Spinal cord (tissue), 10 donors: ENCODE data around the gene GGT5. TPM values are rescaled to one million over a fixed set of nuclear protein-coding genes. Genes with fewer than 3 reads are reported as not detected.
"Not testable (repeated sequence)": the region's sequence is repeated elsewhere in the genome, so short reads cannot be mapped to it uniquely, and the experiment has no call there.

Source experiments
- DNase-seq, 6 donors: peaks; one replicate each; pipeline versions ENCODE4 v3.0.0 to v3.0.0-alpha.2; 2013 to 2015; ENCODE audit warnings: low spot score in 6 of 6, low read depth in 4 of 6
- H3K27ac ChIP-seq: one replicate; pipeline ENCODE4 v1.5.1; 2013; ENCODE audit warnings: low read depth, low read length, control low read depth
- H3K27me3 ChIP-seq: one replicate; pipeline ENCODE4 v1.6.1; 2013; ENCODE audit warnings: low read length; ENCODE audit not compliant: control insufficient read depth, insufficient read depth
- H3K36me3 ChIP-seq: one replicate; pipeline ENCODE4 v1.6.1; 2013; ENCODE audit warnings: low read length; ENCODE audit not compliant: control insufficient read depth, insufficient read depth
- H3K4me1 ChIP-seq: one replicate; pipeline ENCODE4 v1.6.1; 2013; ENCODE audit warnings: low read length; ENCODE audit not compliant: control insufficient read depth, insufficient read depth
- H3K4me3 ChIP-seq: one replicate; pipeline ENCODE4 v1.5.1; 2013; ENCODE audit warnings: low read depth, low read length, control low read depth
- H3K9me3 ChIP-seq: one replicate; pipeline ENCODE4 v1.6.1; 2013; ENCODE audit warnings: low read length; ENCODE audit not compliant: control insufficient read depth, insufficient read depth
- WGBS: methylation state at CpG from one replicate; pipeline ENCODE4 v1.1.5; 2013; ENCODE audit warnings: missing lambda C conversion rate; ENCODE audit not compliant: insufficient coverage; 5-methylcytosine and 5-hydroxymethylcytosine counted together
- polyA plus RNA-seq, 2 donors: library from polyadenylated mRNA; unstranded; fragments of 120-200 nt; gene quantifications; one replicate each; pipeline ENCODE4 v1.2.1, GENCODE V29; 2013; ENCODE audit not compliant: insufficient read length in 2 of 2
- total RNA-seq, 2 donors: library from RNA; depleted of rRNA in 1 of 2; stranded (reverse); fragments of 120-200 nt in 1 of 2; fragments of >200 nt in 1 of 2; gene quantifications; one replicate each; pipeline versions ENCODE4 v1.2.3 to v1.2.4, GENCODE V29; 2013 to 2014
- donor health status: healthy.

The GGT5 gene
- total and polyA plus RNA-seq, 4 donors: 2.9 to 12.3 (median 9.4) TPM

DNA sequence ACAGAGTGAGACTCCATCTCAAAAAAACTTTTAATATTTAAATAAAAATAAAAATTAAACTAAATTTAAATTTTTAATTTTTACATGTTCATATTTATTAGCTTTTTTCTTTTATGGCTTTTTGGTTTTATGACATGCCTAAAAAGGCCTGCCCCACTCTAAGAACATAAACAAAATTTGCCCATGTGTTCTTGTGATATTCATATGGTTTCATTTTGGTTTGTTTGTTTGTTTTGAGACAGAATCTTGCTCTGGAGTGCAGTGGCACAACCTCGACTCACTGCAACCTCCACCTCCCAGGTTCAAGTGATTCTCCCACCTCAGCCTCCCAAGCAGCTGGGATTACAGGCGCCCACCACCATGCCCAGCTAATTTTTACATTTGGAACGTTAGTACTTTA lies 35.9 kb downstream of the GGT5 start:
- Histone ChIP-seq H3K4me3 (no peak overlapping the region), H3K36me3 (no peaks in the 10 kb centered on the region), H3K9me3 (no peaks in the 10 kb centered on the region), H3K4me1 (peaks cover 5% of the 10 kb centered on the region), H3K27me3 (no peaks in the 10 kb centered on the region), H3K27ac (no peak overlapping the region)
- DNase-seq: no peak
- WGBS: 94% methylated on average over 2 of the region's 3 CpGs

DNA sequence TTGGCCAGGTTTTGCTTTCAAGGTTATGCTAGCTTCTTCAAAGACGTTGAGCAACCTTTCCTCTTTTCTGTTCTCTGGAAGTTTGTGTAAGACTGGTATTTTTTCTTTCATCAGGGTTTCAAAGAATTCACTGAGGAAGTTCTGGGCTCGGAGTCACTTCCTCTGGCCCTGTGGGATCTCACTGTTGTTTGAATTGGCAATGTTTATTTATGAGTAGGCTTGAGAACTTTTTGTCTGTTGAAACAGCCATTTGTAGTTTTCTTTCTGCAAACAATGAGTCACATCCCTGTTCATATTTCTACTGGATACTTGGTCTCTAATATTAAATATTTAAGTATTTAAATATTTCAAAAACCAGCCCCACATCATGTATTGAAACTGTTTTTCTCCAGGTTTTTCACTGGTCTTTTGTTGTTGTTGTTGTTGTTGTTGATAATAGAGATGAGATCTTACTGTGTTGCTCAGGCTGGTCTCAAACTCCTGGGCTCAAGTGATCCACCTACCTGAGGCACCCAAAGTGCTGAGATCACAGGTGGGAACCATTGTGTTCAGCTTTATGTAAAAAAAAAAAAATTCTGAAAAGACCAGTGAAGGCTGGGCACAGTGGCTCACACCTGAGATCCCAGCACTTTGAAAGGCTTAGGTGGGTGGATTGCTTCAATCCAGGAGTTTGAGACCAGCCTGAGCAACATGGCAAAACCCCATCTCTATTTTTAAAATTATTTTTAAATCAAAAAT lies 36.7 kb downstream of the GGT5 start:
- WGBS: 14% methylated on average over 1 of the region's 2 CpGs
- peak in 3 of 6 donors; percentile 5 to 67 (median 6) for DNase-seq

DNA sequence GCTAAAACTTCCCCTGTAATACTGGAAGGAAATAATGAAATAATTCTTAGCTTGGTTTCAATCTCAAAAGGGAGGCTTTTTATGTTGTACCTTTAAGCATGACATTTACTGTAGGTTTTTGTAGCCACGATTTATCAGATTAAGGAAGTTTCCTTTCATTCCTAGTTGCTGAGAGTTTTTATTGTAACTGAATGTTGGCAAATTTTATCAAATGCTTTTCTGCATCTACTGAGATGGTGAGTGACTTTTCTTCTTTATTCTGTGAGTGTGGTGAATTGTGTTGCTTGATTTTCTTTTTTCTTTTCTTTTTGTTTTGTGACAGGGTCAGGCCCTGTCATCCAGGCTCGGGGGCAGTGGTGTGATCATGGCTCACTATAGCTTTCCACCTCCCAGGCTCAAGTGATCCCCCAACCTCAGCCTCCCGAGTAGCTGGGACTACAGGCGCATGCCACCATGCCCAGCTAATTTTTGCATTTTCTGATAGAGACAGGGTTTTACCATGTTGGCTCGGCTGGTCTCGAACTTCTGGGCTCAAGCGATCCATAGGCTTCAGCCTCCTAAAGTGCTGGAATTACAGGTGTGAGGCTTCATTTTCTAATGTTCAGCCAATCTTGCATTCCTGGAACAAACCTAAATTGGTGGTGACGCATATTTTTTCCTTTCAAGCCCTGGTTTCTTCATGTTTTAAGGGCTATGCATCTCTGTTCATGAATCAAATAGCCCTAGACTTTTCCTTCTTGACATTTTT lies 37.4 kb downstream of the GGT5 start:
- peak overlapping the region; percentile 71 for H3K27ac ChIP-seq
- 78% methylated on average over 7 of the region's 8 CpGs for WGBS
- H3K4me1 ChIP-seq: peaks cover 5% of the 10 kb centered on the region
- H3K9me3 ChIP-seq: no peaks in the 10 kb centered on the region
- no peaks in the 10 kb centered on the region for H3K27me3 ChIP-seq
- no peak for DNase-seq
- H3K4me3 ChIP-seq: no peak overlapping the region
- no peaks in the 10 kb centered on the region for H3K36me3 ChIP-seq

More for the DNA sequence above, 36.7 kb downstream of the GGT5 start:
- no peaks in the 10 kb centered on the region for H3K36me3 ChIP-seq
- peaks cover 5% of the 10 kb centered on the region for H3K4me1 ChIP-seq
- H3K4me3 ChIP-seq: no peak overlapping the region
- H3K27ac ChIP-seq: peak overlapping the region; percentile 71
- no peaks in the 10 kb centered on the region for H3K9me3 ChIP-seq
- H3K27me3 ChIP-seq: no peaks in the 10 kb centered on the region

DNA sequence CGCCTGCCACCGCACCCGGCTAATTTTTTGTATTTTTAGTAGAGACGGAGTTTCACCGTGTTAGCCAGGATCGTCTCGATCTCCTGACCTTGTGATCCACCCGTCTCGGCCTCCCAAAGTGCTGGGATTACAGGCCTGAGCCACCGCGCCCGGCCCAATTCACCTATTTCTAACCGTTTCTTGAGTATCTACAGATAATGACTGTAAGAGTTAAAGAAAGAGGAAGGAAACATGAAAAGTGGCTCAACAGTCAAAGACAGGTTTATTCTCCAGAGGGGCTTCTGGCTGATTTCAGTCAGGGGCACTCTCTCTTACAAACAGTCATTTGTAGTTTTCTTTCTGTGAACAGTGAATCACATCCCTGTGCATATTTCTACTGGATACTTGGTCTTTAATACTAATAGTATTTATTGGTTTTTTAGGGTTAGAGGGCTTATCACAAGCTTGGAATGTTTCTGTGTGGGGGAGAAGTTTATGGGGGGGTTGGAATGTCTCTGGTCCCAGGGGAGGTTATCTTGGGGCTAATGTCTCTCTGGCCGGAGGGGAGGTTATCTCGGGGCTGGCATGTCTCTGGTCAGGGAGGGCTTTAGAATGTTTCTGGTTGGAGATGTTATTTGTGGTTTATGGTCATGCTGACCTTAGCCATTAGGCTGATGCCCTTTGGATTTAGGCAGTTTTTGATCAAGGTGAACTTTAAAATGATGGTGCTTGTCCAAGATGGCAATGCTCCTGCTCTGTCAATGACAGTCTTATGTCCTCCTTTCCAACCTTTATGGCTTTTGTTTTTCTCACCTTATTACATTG lies 38.2 kb downstream of the GGT5 start:
- not testable (repeated sequence) for H3K36me3 ChIP-seq, H3K9me3 ChIP-seq, H3K4me1 ChIP-seq, H3K27ac ChIP-seq, H3K27me3 ChIP-seq, DNase-seq, H3K4me3 ChIP-seq
- WGBS: 86% methylated on average over 9 of the region's 15 CpGs

DNA sequence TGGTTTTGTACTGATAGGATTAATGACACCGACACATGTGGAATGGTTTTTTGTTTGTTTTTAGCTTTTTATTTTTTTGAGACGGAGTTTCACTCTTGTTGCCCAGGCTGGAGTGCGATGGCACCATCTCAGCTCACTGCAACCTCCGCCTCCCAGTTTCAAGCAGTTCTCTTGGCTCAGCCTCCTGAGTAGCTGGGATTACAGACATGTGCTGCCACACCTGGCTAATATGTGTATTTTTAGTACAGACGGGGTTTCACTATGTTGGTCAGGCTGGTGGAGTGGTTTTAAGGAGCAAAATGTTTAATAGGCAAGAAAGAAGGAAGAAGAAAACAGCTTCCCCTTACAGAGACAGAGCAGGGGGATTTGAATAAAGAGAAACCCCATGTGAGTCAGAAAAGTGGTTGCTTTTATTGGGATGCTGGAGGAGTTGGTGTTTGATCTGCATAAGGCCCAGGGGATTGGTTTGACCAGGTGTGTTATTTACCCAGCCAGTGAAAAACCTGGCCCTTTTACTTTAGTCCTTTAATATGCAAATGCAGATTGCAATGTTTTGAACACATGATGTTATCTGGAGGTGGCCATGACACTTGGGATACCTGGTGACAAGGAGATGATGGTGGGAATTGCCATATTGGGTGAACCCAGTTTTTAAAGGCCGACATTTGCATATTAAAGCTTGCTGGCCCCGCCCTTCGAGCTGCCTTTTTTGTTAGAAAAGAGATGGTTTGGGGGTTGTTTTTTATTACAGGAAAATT lies 39.3 kb downstream of the GGT5 start:
- Histone ChIP-seq H3K4me3 (no peak overlapping the region), H3K27ac (no peak overlapping the region), H3K36me3 (no peaks in the 10 kb centered on the region), H3K9me3 (no peaks in the 10 kb centered on the region), H3K4me1 (peaks cover 5% of the 10 kb centered on the region), H3K27me3 (no peaks in the 10 kb centered on the region)
- DNase-seq: no peak
- WGBS: 97% methylated on average over 5 of the region's 8 CpGs

DNA sequence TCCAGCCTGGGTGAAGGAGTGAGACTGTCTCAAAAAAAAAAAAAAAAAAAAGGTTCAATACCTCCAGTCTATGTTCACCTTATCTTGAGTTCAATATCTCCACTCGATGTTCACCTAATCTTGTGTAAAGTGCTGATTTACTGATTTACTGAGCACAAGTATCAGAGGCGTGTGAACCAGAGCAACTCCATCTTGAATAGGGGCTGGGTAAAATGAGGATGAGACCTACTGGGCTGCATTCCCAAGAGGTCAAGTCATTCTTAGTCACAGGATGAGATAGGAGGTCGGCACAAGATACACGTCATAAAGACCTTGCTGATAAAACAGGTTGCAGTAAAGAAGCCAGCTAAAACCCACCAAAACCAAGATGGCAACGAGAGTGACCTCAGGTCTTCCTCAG lies 41.0 kb downstream of the GGT5 start:
- 91% methylated on average over 3 of the region's 5 CpGs for WGBS
- H3K27me3 ChIP-seq, H3K4me1 ChIP-seq, H3K9me3 ChIP-seq, H3K36me3 ChIP-seq, H3K27ac ChIP-seq, DNase-seq, H3K4me3 ChIP-seq: not testable (repeated sequence)

DNA sequence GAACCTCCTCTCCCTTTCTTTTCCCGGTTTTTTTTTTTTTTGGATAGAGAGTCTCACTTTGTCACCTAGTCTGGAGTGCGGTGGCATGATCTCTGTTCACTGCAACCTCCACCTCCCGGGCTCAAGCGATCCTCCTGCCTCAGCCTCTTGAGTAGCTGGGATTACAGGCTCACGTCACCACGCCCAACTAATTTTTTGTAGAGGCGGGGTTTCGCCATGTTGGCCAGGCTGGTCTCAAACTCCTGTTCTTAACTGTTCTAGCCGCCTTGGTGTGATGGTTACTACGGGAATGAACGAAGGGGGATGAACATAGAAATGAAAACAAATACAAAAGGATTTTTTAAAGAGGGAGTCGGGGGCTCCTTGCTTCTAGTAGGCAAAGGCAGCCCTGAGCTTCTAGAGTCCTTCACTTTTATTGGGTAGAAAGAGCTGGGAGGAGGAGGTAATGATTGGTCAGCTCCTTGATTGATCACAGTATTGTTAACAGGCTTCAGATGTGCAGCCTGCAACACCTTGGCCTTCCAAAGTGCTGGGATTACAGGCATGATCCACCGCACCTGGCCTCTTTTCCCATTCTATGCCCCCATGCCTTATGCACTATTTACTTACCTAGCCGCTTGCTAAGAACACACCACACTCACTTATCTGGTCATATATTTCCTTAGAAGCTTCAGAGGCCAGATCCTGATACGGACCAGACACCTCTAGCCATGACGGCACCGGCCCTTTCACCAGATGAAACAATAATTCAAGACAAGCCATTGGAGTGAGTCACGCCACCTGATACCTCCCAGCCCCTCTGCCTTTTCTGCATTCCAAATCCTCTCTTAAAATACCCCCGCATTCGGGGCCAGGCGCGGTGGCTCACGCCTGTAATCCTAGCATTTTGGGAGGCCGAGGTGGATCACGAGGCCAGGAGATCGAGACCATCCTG lies 42.9 kb downstream of the GGT5 start:
- DNase-seq: no peak
- H3K36me3 ChIP-seq: no peaks in the 10 kb centered on the region
- H3K4me1 ChIP-seq: no peaks in the 10 kb centered on the region
- H3K9me3 ChIP-seq: no peaks in the 10 kb centered on the region
- WGBS: 96% methylated on average over 20 of the region's 26 CpGs
- H3K27me3 ChIP-seq: no peaks in the 10 kb centered on the region
- H3K27ac ChIP-seq: no peak overlapping the region
- no peak overlapping the region for H3K4me3 ChIP-seq

DNA sequence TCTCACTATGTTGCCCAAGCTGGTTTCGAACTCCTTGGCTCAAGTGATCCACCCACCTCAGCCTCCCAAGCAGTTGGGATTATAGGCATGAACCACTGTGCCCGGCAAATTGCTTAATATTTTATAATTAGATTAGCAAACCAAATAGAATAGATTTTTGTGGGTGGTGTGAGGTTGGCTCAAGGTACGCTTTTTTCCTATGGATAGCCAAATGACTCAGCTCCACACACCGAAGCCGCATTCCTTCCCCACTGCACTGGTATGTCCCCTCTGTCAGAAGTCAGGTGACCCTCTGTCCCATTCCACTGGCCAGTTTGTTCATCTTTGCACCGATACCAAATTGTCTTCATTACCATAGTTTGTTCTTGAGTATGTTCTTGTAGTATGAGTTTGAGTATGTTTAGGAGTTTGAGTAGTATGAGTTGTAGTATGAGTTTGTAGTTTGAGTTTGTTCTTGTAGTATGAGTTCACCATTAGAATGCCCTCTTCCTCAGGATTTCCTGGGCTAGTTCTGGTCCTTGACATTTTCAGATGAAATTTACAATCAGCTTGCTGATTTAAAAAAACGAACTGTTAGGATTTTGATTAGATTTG lies 44.2 kb downstream of the GGT5 start:
- no peaks in the 10 kb centered on the region for H3K36me3 ChIP-seq

More for the DNA sequence above, 44.2 kb downstream of the GGT5 start:
- Histone ChIP-seq H3K9me3 (no peaks in the 10 kb centered on the region), H3K27ac (no peak overlapping the region), H3K27me3 (no peaks in the 10 kb centered on the region), H3K4me1 (no peaks in the 10 kb centered on the region), H3K4me3 (no peak overlapping the region)
- 71% methylated on average over 1 of the region's 7 CpGs for WGBS
- DNase-seq: no peak
